Measurements from ENCODE around the gene LZTR1. TPM values are rescaled to one million over a fixed set of nuclear protein-coding genes. Genes with fewer than 3 reads are reported as not detected.
A peak's percentile ranks its signal among the peaks of the same experiment; 100 is the strongest.

The LZTR1 gene
- total RNA-seq, 2 donors from 2014 or later = 46.1 to 56.3 TPM

- DNase-seq (ENCODE audit: low spot score) = peak; percentile 32
- intact Hi-C loops (cut with DNase I) = loop anchor here in 1 of 2 donors (2.0 kb wide), 1 partner anchor 16 kb away; no protein-coding TSS in a partner anchor
Measured at GRCh38 chr22:20948450-20948849, 33.6 kb upstream of the LZTR1 start.

- intact Hi-C loops (cut with DNase I) = loop anchor here in 1 of 2 donors (2.0 kb wide), 1 partner anchor 16 kb away; no protein-coding TSS in a partner anchor
- no peak for DNase-seq (ENCODE audit: low spot score)
Measured at GRCh38 chr22:20948989-20949388, 33.1 kb upstream of the LZTR1 start.

GRCh38 chr22:20949698-20950183, 32.4 kb upstream of the LZTR1 start:
- intact Hi-C loops (cut with DNase I) = loop anchor here in 1 of 2 donors (2.0 kb wide), 1 partner anchor 15 kb away; no protein-coding TSS in a partner anchor
- DNase-seq (ENCODE audit: low spot score) = peak; percentile 16

- peak; percentile 4 for DNase-seq (ENCODE audit: low spot score)
- intact Hi-C loops (cut with DNase I) = no loop called here
Measured at GRCh38 chr22:20951151-20951931, 30.8 kb upstream of the LZTR1 start.

- intact Hi-C loops (cut with DNase I) = no loop called here
Measured at GRCh38 chr22:20951932-20952380, 30.1 kb upstream of the LZTR1 start.

GRCh38 chr22:20952544-20953341, 29.4 kb upstream of the LZTR1 start:
- intact Hi-C loops (cut with DNase I) = no loop called here

More at GRCh38 chr22:20951932-20952380, 30.1 kb upstream of the LZTR1 start:
- peak; percentile 28 for DNase-seq (ENCODE audit: low spot score)

GRCh38 chr22:20953342-20953608, 28.8 kb upstream of the LZTR1 start:
- no peak for DNase-seq (ENCODE audit: low spot score)
- intact Hi-C loops (cut with DNase I) = no loop called here

More at GRCh38 chr22:20952544-20953341, 29.4 kb upstream of the LZTR1 start:
- peak; percentile 41 for DNase-seq (ENCODE audit: low spot score)

GRCh38 chr22:20953668-20954500, 28.2 kb upstream of the LZTR1 start:
- intact Hi-C loops (cut with DNase I) = no loop called here
- peak; percentile 74 for DNase-seq (ENCODE audit: low spot score)

- DNase-seq (ENCODE audit: low spot score) = no peak
- intact Hi-C loops (cut with DNase I) = no loop called here
Measured at GRCh38 chr22:20955548-20955947, 26.5 kb upstream of the LZTR1 start.

- intact Hi-C loops (cut with DNase I) = no loop called here
Measured at GRCh38 chr22:20956258-20957101, 25.6 kb upstream of the LZTR1 start.

GRCh38 chr22:20957102-20957682, 24.9 kb upstream of the LZTR1 start:
- intact Hi-C loops (cut with DNase I) = no loop called here
- no peak for DNase-seq (ENCODE audit: low spot score)

More at GRCh38 chr22:20956258-20957101, 25.6 kb upstream of the LZTR1 start:
- DNase-seq (ENCODE audit: low spot score) = no peak

- intact Hi-C loops (cut with DNase I) = no loop called here
Measured at GRCh38 chr22:20957683-20958431, 24.2 kb upstream of the LZTR1 start.

GRCh38 chr22:20959578-20960461, 22.3 kb upstream of the LZTR1 start:
- intact Hi-C loops (cut with DNase I) = no loop called here
- no peak for DNase-seq (ENCODE audit: low spot score)

More at GRCh38 chr22:20957683-20958431, 24.2 kb upstream of the LZTR1 start:
- DNase-seq (ENCODE audit: low spot score) = no peak

GRCh38 chr22:20960609-20961008, 21.5 kb upstream of the LZTR1 start:
- DNase-seq (ENCODE audit: low spot score) = no peak
- intact Hi-C loops (cut with DNase I) = no loop called here

- intact Hi-C loops (cut with DNase I) = no loop called here
Measured at GRCh38 chr22:20962491-20962945, 19.6 kb upstream of the LZTR1 start.

More at GRCh38 chr22:20962491-20962945, 19.6 kb upstream of the LZTR1 start:
- DNase-seq (ENCODE audit: low spot score) = no peak

Measured in posterior vena cava (tissue), 2 donors.